SK-N-SH (cell line): ENCODE data around the gene ARID1A. TPM values are rescaled to one million over a fixed set of nuclear protein-coding genes. Genes with fewer than 3 reads are reported as not detected.

Source experiments
- CTCF ChIA-PET: fragments of 300-600, 350-600 bp; formaldehyde crosslinking; extraction: SDS; loops from one replicate; lab custom pipeline; 2021; lab: Yijun Ruan, JAX
- POLR2A ChIA-PET: fragments of 350-600 bp; sonication (Branson Sonifier 250); formaldehyde crosslinking; extraction: SDS; loops from one replicate; lab custom pipeline; 2020; ENCODE audit warnings: antibody characterized with exemption, inconsistent platforms; lab: Yijun Ruan, JAX
- DNase-seq: peaks from one replicate; pipeline ENCODE4 v3.0.0; 2012
- H2AFZ ChIP-seq: fragments of 200-600 bp; sonication (generic); 2 replicates; pipeline ENCODE4 v1.8.1; 2016; ENCODE audit warnings: antibody characterized with exemption, mild to moderate bottlenecking, low read depth
- H3F3A ChIP-seq: fragments of 200-600 bp; sonication (generic); replicated peaks from 2 replicates; pipeline ENCODE3; 2016; ENCODE audit warnings: antibody characterized with exemption, mild to moderate bottlenecking; ENCODE audit not compliant: insufficient read depth
- H3K27ac ChIP-seq, 2 experiments: fragments of 200-500 bp in 1 of 2; fragments of 200-600 bp in 1 of 2; sonication (Bioruptor generic) in 1 of 2; sonication (generic), shearing (Covaris generic) in 1 of 2; 2 replicates each; pipeline versions ENCODE4 v1.5.1 to v1.6.1; 2014 to 2016; ENCODE audit warnings: low read depth in 2 of 2, inconsistent platforms in 1 of 2, low read length in 1 of 2, mild to moderate bottlenecking in 1 of 2, mixed read lengths in 1 of 2
- H3K27me3 ChIP-seq: fragments of 200-600 bp; sonication (generic), shearing (Covaris generic); 2 replicates; pipeline ENCODE4 v1.6.1; 2016; ENCODE audit warnings: mixed run types; ENCODE audit not compliant: insufficient read depth
- H3K36me3 ChIP-seq, 2 experiments: fragments of 200-500 bp in 1 of 2; fragments of 200-600 bp in 1 of 2; sonication (Bioruptor generic) in 1 of 2; sonication (generic) in 1 of 2; replicated peaks in 1 of 2; 2 replicates each; pipeline versions ENCODE3 to v1.5.1; 2014 to 2016; ENCODE audit warnings: low read length in 1 of 2, mild to moderate bottlenecking in 1 of 2; ENCODE audit not compliant: insufficient read depth in 2 of 2, control insufficient read depth in 1 of 2
- H3K4me1 ChIP-seq, 2 experiments: fragments of 200-500 bp in 1 of 2; fragments of 200-600 bp in 1 of 2; sonication (Bioruptor generic) in 1 of 2; sonication (generic), shearing (Covaris generic) in 1 of 2; 2 replicates each; pipeline versions ENCODE4 v1.5.1 to v1.6.1; 2014 to 2016; ENCODE audit warnings: low read depth in 1 of 2, low read length in 1 of 2, mixed run types in 1 of 2; ENCODE audit not compliant: insufficient read depth in 2 of 2, control insufficient read depth in 1 of 2
- H3K4me2 ChIP-seq: fragments of 200-600 bp; sonication (generic), shearing (Covaris generic); 2 replicates; pipeline ENCODE4 v1.6.1; 2017; ENCODE audit warnings: mixed run types
- H3K4me3 ChIP-seq, 2 experiments: fragments of 200-500 bp in 1 of 2; fragments of 200-600 bp in 1 of 2; sonication (Bioruptor generic) in 1 of 2; sonication (generic), shearing (Covaris generic) in 1 of 2; 2 replicates each; pipeline versions ENCODE4 v1.5.1 to v1.8.1; 2014 to 2016; ENCODE audit warnings: low read depth in 2 of 2, inconsistent platforms in 1 of 2, low read length in 1 of 2, mild to moderate bottlenecking in 1 of 2, mixed read lengths in 1 of 2, moderate library complexity in 1 of 2
- H3K79me2 ChIP-seq: fragments of 200-600 bp; sonication (generic); 2 replicates; pipeline ENCODE4 v1.8.1; 2017; ENCODE audit warnings: mild to moderate bottlenecking; ENCODE audit not compliant: insufficient read depth
- H3K9ac ChIP-seq: fragments of 200-600 bp; sonication (generic); 2 replicates; pipeline ENCODE4 v1.6.1; 2017; ENCODE audit warnings: mixed run types
- H3K9me2 ChIP-seq: fragments of 200-600 bp; sonication (generic); 2 replicates; pipeline ENCODE4 v1.6.1; 2017; ENCODE audit warnings: mixed run types
- H3K9me3 ChIP-seq: fragments of 200-600 bp; sonication (generic); 2 replicates; pipeline ENCODE4 v1.6.1; 2017; ENCODE audit warnings: mixed run types, mild to moderate bottlenecking, moderate library complexity
- H4K20me1 ChIP-seq: fragments of 200-600 bp; sonication (generic); 2 replicates; pipeline ENCODE4 v1.6.1; 2017; ENCODE audit warnings: mild to moderate bottlenecking, mixed run types; ENCODE audit not compliant: insufficient read depth
- ELF1 ChIP-seq: IDR thresholded peaks from 2 replicates; pipeline ENCODE4 v1.4.0; 2012
- EZH2phosphoT487 ChIP-seq: fragments of 200-600 bp; sonication (generic); IDR thresholded peaks from 2 replicates; pipeline ENCODE4 v1.6.1; 2017; ENCODE audit warnings: low read depth, mixed run types, mild to moderate bottlenecking, antibody characterized with exemption, moderate library complexity, borderline replicate concordance
- FOXM1 ChIP-seq: IDR thresholded peaks from 2 replicates; pipeline ENCODE4 v1.4.0; 2012; ENCODE audit warnings: low read depth, mild to moderate bottlenecking
- GATA2 ChIP-seq: sonication (generic); formaldehyde crosslinking; IDR thresholded peaks from 2 replicates; pipeline ENCODE4 v1.5.0; 2020; ENCODE audit warnings: mild to moderate bottlenecking, missing genetic modification reagents
- MEF2A ChIP-seq: IDR thresholded peaks from 2 replicates; pipeline ENCODE4 v1.4.0; 2012; ENCODE audit warnings: low read depth, borderline replicate concordance
- MXI1 ChIP-seq: IDR thresholded peaks from 2 replicates; pipeline ENCODE4 v1.6.1; 2012; ENCODE audit warnings: mild to moderate bottlenecking, low read depth, low read length, improper control_type of control experiment
- NFIC ChIP-seq: IDR thresholded peaks from 2 replicates; pipeline ENCODE4 v1.4.0; 2012; ENCODE audit warnings: borderline replicate concordance
- POLR2AphosphoS5 ChIP-seq: IDR thresholded peaks from 2 replicates; pipeline ENCODE4 v1.6.1; 2012; ENCODE audit warnings: low read depth, low read length
- RAD21 ChIP-seq: IDR thresholded peaks from 2 replicates; pipeline ENCODE4 v1.6.1; 2012; ENCODE audit warnings: mild to moderate bottlenecking, low read length
- RCOR1 ChIP-seq: fragments of 150-350 bp; IDR thresholded peaks from 2 replicates; pipeline ENCODE4 v1.6.1; 2017; ENCODE audit warnings: antibody characterized with exemption, low read length
- RFX5 ChIP-seq: IDR thresholded peaks from 2 replicates; pipeline ENCODE4 v1.6.1; 2012; ENCODE audit warnings: mild to moderate bottlenecking, improper control_type of control experiment, low read length
- RXRA ChIP-seq: IDR thresholded peaks from 2 replicates; pipeline ENCODE4 v1.4.0; 2012; ENCODE audit warnings: low read depth, mild to moderate bottlenecking, borderline replicate concordance
- TAF1 ChIP-seq: IDR thresholded peaks from 2 replicates; pipeline ENCODE4 v1.6.1; 2012; ENCODE audit warnings: low read depth, mild to moderate bottlenecking, low read length, moderate library complexity, borderline replicate concordance
- TCF12 ChIP-seq: IDR thresholded peaks from 2 replicates; pipeline ENCODE4 v1.4.0; 2012
- TEAD4 ChIP-seq: IDR thresholded peaks from 2 replicates; pipeline ENCODE4 v1.4.0; 2012; ENCODE audit warnings: mild to moderate bottlenecking, borderline replicate concordance; ENCODE audit not compliant: insufficient read depth
- YY1 ChIP-seq: IDR thresholded peaks from 2 replicates; pipeline ENCODE4 v1.4.0; 2012; ENCODE audit warnings: low read depth, mild to moderate bottlenecking
- WGBS: methylation state at CpG from one replicate; pipeline ENCODE4 v1.1.6; 2017; ENCODE audit warnings: low lambda C conversion rate; 5-methylcytosine and 5-hydroxymethylcytosine counted together
- polyA plus RNA-seq, 3 experiments: library from polyadenylated mRNA; depleted of rRNA; stranded (reverse); fragments of >200 nt; gene quantifications; 2 replicates each; pipeline ENCODE4 v1.2.3, GENCODE V29; 2012
- TF ChIP-seq, protein P1 (sequence below): fragments of 150-350 bp; IDR thresholded peaks from 2 replicates; pipeline ENCODE4 v1.6.1; 2016; ENCODE audit warnings: mild to moderate bottlenecking, low read depth, low read length
- TF ChIP-seq, protein P2 (sequence below): IDR thresholded peaks from 2 replicates; pipeline ENCODE4 v1.6.1; 2012; ENCODE audit warnings: mild to moderate bottlenecking, low read depth, low read length, moderate library complexity
- TF ChIP-seq, protein P3 (sequence below): fragments of 200-600 bp; sonication (generic); IDR thresholded peaks from 2 replicates; pipeline ENCODE4 v1.6.1; 2017; ENCODE audit warnings: antibody characterized with exemption, mild to moderate bottlenecking, moderate library complexity

The ARID1A gene
- polyA plus RNA-seq, 1 of the 3 experiments (the other 2 are of a cell fraction) = 26.5 TPM

- 96% methylated on average over 2 of the region's 2 CpGs for WGBS
- Histone ChIP-seq H2AFZ (no peak overlapping the region), H3K9ac (no peak overlapping the region), H3F3A (peaks cover 34% of the 10 kb centered on the region), H3K4me3 (no peak overlapping the region), H3K36me3 (peaks cover 21 to 47% of the 10 kb centered on the region in 2 experiments), H3K27ac (peak overlapping the region; percentile 18 to 98; a peak in 3 of 4 replicates), H3K9me2 (no peaks in the 10 kb centered on the region), H3K4me1 (peaks cover 29 to 34% of the 10 kb centered on the region in 2 experiments), H3K27me3 (no peaks in the 10 kb centered on the region), H4K20me1 (peaks cover 4% of the 10 kb centered on the region; the same call in 1 of the 2 replicates), H3K4me2 (0 out of 2 replicates have a peak overlapping the region, but pooled peaks have one; percentile 27), H3K79me2 (peaks cover 36% of the 10 kb centered on the region), H3K9me3 (no peaks in the 10 kb centered on the region)
- ChIA-PET POLR2A (interaction anchor here (0.5 to 1.4 kb wide), 3 partner anchors 26 to 82 kb away, joined by 3 to 4 read pairs (median 3); no protein-coding TSS in a partner anchor), CTCF (interaction anchor here (0.6 to 2.4 kb wide), 4 partner anchors 12 to 181 kb away, joined by 3 to 24 read pairs (median 4); no protein-coding TSS in a partner anchor)
- no peak for DNase-seq
- TF ChIP-seq NFIC (peak; percentile 14; the same call in 1 of the 2 replicates), TCF12 (no peak)
These were observed 88.4 kb downstream of the ARID1A start for GRCh38 chr1:26784023-26784871.

DNA sequence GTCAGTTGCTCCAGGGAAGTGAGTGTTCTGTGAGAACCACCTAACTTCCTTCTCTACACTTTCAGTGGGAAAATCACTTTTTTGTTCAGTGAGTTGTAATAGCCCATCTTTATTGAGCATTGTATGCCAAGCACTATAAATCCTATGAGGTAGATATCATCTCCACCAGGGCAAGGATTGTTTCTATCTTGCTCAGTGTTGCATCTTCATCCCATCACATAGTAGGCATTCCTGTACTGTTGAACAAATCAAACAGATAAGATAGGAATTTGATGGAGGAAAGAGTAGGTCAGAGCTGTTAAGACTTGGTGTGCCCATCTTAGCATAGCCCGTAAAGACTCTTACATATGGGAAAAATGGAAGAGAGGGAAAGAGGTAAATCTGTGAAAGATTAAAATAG, 89.1 kb downstream of the ARID1A start:
- 95% methylated on average over 1 of the region's 1 CpG for WGBS
- H3K9me2 ChIP-seq = no peaks in the 10 kb centered on the region
- peaks cover 29 to 34% of the 10 kb centered on the region in 2 experiments for H3K4me1 ChIP-seq
- H3K4me2 ChIP-seq = no peak overlapping the region
- H3K9me3 ChIP-seq = no peaks in the 10 kb centered on the region
- H4K20me1 ChIP-seq = peaks cover 4% of the 10 kb centered on the region; the same call in 1 of the 2 replicates
- CTCF ChIA-PET = interaction anchor here (0.6 to 2.4 kb wide), 4 partner anchors 30 to 182 kb away, joined by 3 to 24 read pairs (median 4); no protein-coding TSS in a partner anchor
- no peak for DNase-seq
- H3K79me2 ChIP-seq = peaks cover 30% of the 10 kb centered on the region
- no peak for TF ChIP-seq MXI1
- no peak for TF ChIP-seq FOXM1
- TF ChIP-seq RAD21 = no peak
- TF ChIP-seq NFIC = no peak
- TF ChIP-seq, protein P1, sequence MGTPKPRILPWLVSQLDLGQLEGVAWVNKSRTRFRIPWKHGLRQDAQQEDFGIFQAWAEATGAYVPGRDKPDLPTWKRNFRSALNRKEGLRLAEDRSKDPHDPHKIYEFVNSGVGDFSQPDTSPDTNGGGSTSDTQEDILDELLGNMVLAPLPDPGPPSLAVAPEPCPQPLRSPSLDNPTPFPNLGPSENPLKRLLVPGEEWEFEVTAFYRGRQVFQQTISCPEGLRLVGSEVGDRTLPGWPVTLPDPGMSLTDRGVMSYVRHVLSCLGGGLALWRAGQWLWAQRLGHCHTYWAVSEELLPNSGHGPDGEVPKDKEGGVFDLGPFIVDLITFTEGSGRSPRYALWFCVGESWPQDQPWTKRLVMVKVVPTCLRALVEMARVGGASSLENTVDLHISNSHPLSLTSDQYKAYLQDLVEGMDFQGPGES = no peak
- no peak for TF ChIP-seq EZH2phosphoT487
- no peak for TF ChIP-seq RCOR1
- TF ChIP-seq, protein P2, sequence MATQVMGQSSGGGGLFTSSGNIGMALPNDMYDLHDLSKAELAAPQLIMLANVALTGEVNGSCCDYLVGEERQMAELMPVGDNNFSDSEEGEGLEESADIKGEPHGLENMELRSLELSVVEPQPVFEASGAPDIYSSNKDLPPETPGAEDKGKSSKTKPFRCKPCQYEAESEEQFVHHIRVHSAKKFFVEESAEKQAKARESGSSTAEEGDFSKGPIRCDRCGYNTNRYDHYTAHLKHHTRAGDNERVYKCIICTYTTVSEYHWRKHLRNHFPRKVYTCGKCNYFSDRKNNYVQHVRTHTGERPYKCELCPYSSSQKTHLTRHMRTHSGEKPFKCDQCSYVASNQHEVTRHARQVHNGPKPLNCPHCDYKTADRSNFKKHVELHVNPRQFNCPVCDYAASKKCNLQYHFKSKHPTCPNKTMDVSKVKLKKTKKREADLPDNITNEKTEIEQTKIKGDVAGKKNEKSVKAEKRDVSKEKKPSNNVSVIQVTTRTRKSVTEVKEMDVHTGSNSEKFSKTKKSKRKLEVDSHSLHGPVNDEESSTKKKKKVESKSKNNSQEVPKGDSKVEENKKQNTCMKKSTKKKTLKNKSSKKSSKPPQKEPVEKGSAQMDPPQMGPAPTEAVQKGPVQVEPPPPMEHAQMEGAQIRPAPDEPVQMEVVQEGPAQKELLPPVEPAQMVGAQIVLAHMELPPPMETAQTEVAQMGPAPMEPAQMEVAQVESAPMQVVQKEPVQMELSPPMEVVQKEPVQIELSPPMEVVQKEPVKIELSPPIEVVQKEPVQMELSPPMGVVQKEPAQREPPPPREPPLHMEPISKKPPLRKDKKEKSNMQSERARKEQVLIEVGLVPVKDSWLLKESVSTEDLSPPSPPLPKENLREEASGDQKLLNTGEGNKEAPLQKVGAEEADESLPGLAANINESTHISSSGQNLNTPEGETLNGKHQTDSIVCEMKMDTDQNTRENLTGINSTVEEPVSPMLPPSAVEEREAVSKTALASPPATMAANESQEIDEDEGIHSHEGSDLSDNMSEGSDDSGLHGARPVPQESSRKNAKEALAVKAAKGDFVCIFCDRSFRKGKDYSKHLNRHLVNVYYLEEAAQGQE = no peak
- no peak for TF ChIP-seq ELF1
- no peak for TF ChIP-seq YY1
- TF ChIP-seq RFX5 = no peak
- no peak for TF ChIP-seq TEAD4
- TF ChIP-seq MEF2A = no peak
- no peak for TF ChIP-seq POLR2AphosphoS5
- no peak for TF ChIP-seq RXRA
- TF ChIP-seq, protein P3, sequence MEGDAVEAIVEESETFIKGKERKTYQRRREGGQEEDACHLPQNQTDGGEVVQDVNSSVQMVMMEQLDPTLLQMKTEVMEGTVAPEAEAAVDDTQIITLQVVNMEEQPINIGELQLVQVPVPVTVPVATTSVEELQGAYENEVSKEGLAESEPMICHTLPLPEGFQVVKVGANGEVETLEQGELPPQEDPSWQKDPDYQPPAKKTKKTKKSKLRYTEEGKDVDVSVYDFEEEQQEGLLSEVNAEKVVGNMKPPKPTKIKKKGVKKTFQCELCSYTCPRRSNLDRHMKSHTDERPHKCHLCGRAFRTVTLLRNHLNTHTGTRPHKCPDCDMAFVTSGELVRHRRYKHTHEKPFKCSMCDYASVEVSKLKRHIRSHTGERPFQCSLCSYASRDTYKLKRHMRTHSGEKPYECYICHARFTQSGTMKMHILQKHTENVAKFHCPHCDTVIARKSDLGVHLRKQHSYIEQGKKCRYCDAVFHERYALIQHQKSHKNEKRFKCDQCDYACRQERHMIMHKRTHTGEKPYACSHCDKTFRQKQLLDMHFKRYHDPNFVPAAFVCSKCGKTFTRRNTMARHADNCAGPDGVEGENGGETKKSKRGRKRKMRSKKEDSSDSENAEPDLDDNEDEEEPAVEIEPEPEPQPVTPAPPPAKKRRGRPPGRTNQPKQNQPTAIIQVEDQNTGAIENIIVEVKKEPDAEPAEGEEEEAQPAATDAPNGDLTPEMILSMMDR = no peak
- TF ChIP-seq TCF12 = no peak
- TF ChIP-seq GATA2 = no peak
- TF ChIP-seq TAF1 = no peak
- POLR2A ChIA-PET = interaction anchor here (0.5 to 0.7 kb wide), 2 partner anchors 48 to 285 kb away, joined by 3 to 8 read pairs; no protein-coding TSS in a partner anchor
- no peak overlapping the region for H3K9ac ChIP-seq
- H3K27me3 ChIP-seq = no peaks in the 10 kb centered on the region
- H3K27ac ChIP-seq = peak overlapping the region; percentile 98 to 99; a peak in 3 of 4 replicates
- no peak overlapping the region for H2AFZ ChIP-seq
- H3K4me3 ChIP-seq = no peak overlapping the region
- H3F3A ChIP-seq = peaks cover 34% of the 10 kb centered on the region
- peaks cover 21 to 41% of the 10 kb centered on the region in 2 experiments for H3K36me3 ChIP-seq
